SK-N-SH treated with all-trans-retinoic acid at 6 μM for 48 hours (cell line): Measurements from ENCODE around the gene SNU13.
"Not testable (repeated sequence)": the region's sequence is repeated elsewhere in the genome, so short reads cannot be mapped to it uniquely, and the experiment has no call there.

Source experiments
- ATAC-seq: fragments of 200-7000 bp; cut with Tn5 transposase; 3 replicates; pipeline ENCODE4 v1.9.1; 2020; ENCODE audit warnings: mild to moderate bottlenecking, moderate library complexity
- ARNTL ChIP-seq: fragments of 450-650 bp; formaldehyde crosslinking; IDR thresholded peaks from 2 replicates; pipeline ENCODE4 v1.5.0; 2020; ENCODE audit warnings: low read depth, mild to moderate bottlenecking, moderate library complexity, borderline replicate concordance
- CSDC2 ChIP-seq: fragments of 250-450 bp; sonication (Bioruptor Pico); IDR thresholded peaks from 2 replicates; pipeline ENCODE4 v1.5.0; 2020; ENCODE audit warnings: mild to moderate bottlenecking, moderate library complexity
- ESRRG ChIP-seq: fragments of 250-450 bp; sonication (Bioruptor Pico); IDR thresholded peaks from 2 replicates; pipeline ENCODE4 v1.6.1; 2021; ENCODE audit warnings: mild to moderate bottlenecking
- ISL1 ChIP-seq: fragments of 250-450 bp; sonication (Bioruptor Pico); IDR thresholded peaks from 2 replicates; pipeline ENCODE4 v2.1.2; 2022; ENCODE audit warnings: mild to moderate bottlenecking, moderate library complexity
- PPARA ChIP-seq: fragments of 250-450 bp; sonication (Bioruptor Pico); IDR thresholded peaks from 2 replicates; pipeline ENCODE4 v1.5.0; 2020; ENCODE audit warnings: mild to moderate bottlenecking, borderline replicate concordance
- RARB ChIP-seq: fragments of 250-450 bp; sonication (Bioruptor Pico); IDR thresholded peaks from 2 replicates; pipeline ENCODE4 v1.8.0; 2021; ENCODE audit warnings: mild to moderate bottlenecking, moderate library complexity
- SNAI2 ChIP-seq: fragments of 250-450 bp; sonication (Bioruptor Pico); IDR thresholded peaks from 2 replicates; pipeline ENCODE4 v1.5.0; 2020; ENCODE audit warnings: mild to moderate bottlenecking, moderate library complexity
- TCF4 ChIP-seq: fragments of 250-450 bp; sonication (Bioruptor Pico); IDR thresholded peaks from 2 replicates; pipeline ENCODE4 v1.8.0; 2021; ENCODE audit warnings: mild to moderate bottlenecking, moderate library complexity, borderline replicate concordance
- TOX ChIP-seq: fragments of 250-450 bp; sonication (Bioruptor Pico); IDR thresholded peaks from 2 replicates; pipeline ENCODE4 v1.8.0; 2021; ENCODE audit warnings: mild to moderate bottlenecking, moderate library complexity, borderline replicate concordance
- ZC3H10 ChIP-seq: fragments of 250-450 bp; sonication (Bioruptor Pico); IDR thresholded peaks from 2 replicates; pipeline ENCODE4 v1.5.1; 2021; ENCODE audit warnings: mild to moderate bottlenecking, moderate library complexity
- ZFP3 ChIP-seq: fragments of 250-450 bp; sonication (Bioruptor Pico); IDR thresholded peaks from 2 replicates; pipeline ENCODE4 v1.5.0; 2020; ENCODE audit warnings: mild to moderate bottlenecking, moderate library complexity
- ZFP30 ChIP-seq: fragments of 450-650 bp; formaldehyde crosslinking; IDR thresholded peaks from 2 replicates; pipeline ENCODE4 v1.5.0; 2022; ENCODE audit warnings: mild to moderate bottlenecking, moderate library complexity
- ZNF565 ChIP-seq: fragments of 450-650 bp; formaldehyde crosslinking; conservative IDR thresholded peaks from 2 replicates; pipeline ENCODE4 v1.5.0; 2020; ENCODE audit warnings: low read depth, mild to moderate bottlenecking, moderate library complexity
- ZNF70 ChIP-seq: fragments of 450-650 bp; formaldehyde crosslinking; IDR thresholded peaks from 2 replicates; pipeline ENCODE4 v1.5.0; 2020; ENCODE audit warnings: mild to moderate bottlenecking, moderate library complexity
- ZNF8 ChIP-seq: fragments of 450-650 bp; formaldehyde crosslinking; IDR thresholded peaks from 2 replicates; pipeline ENCODE4 v1.5.0; 2020; ENCODE audit warnings: mild to moderate bottlenecking, moderate library complexity
- TF ChIP-seq, protein P1 (sequence below): fragments of 250-450 bp; sonication (Bioruptor Pico); IDR thresholded peaks from 2 replicates; pipeline ENCODE4 v1.5.1; 2021; ENCODE audit warnings: mild to moderate bottlenecking, moderate library complexity
- TF ChIP-seq, protein P2 (sequence below): fragments of 250-450 bp; sonication (Bioruptor Pico); IDR thresholded peaks from 2 replicates; pipeline ENCODE4 v1.8.0; 2021; ENCODE audit warnings: low read depth, mild to moderate bottlenecking, moderate library complexity, borderline replicate concordance
- TF ChIP-seq, protein P3 (sequence below): fragments of 250-450 bp; sonication (Bioruptor Pico); IDR thresholded peaks from 2 replicates; pipeline ENCODE4 v1.5.1; 2020; ENCODE audit warnings: low read depth, mild to moderate bottlenecking, moderate library complexity

The SNU13 gene

DNA sequence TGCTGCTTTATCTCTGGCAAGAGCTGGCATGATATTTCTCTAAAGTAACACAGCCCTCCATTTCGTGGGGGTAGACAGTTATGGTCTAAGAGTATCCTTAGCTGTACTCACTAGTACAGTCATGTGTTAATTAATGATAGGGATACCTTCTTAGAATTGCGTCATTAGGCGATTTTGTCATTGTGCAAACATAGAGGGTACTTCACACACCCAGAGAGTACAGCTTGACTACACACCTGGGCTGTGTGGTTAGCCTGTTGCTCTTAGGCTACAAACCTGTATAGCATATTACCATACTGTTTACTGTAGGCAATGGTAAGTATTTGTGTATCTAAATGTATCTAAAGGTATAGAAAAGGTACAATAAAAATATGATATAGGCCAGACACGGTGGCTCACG is 50.5 kb downstream of the SNU13 start:
- no peak for TF ChIP-seq TCF4
- TF ChIP-seq SNAI2 (CRISPR knock-in tag) = no peak
- no peak for TF ChIP-seq PPARA
- no peak for TF ChIP-seq RARB (CRISPR knock-in tag)
- no peak for TF ChIP-seq ZNF70 (CRISPR knock-in tag)
- no peak for TF ChIP-seq ZC3H10 (CRISPR knock-in tag)
- no peak for TF ChIP-seq ZFP30 (CRISPR knock-in tag)
- TF ChIP-seq ZNF565 (CRISPR knock-in tag) = no peak
- no peak for TF ChIP-seq TOX
- no peak for TF ChIP-seq ISL1 (CRISPR knock-in tag)
- no peak for TF ChIP-seq ARNTL (CRISPR knock-in tag)
- TF ChIP-seq, protein P1, sequence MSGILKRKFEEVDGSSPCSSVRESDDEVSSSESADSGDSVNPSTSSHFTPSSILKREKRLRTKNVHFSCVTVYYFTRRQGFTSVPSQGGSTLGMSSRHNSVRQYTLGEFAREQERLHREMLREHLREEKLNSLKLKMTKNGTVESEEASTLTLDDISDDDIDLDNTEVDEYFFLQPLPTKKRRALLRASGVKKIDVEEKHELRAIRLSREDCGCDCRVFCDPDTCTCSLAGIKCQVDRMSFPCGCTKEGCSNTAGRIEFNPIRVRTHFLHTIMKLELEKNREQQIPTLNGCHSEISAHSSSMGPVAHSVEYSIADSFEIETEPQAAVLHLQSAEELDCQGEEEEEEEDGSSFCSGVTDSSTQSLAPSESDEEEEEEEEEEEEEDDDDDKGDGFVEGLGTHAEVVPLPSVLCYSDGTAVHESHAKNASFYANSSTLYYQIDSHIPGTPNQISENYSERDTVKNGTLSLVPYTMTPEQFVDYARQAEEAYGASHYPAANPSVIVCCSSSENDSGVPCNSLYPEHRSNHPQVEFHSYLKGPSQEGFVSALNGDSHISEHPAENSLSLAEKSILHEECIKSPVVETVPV = no peak
- TF ChIP-seq ESRRG (CRISPR knock-in tag) = no peak
- TF ChIP-seq ZFP3 = no peak
- no peak for TF ChIP-seq ZNF8 (CRISPR knock-in tag)
- no peak for TF ChIP-seq CSDC2 (CRISPR knock-in tag)
- TF ChIP-seq, protein P2, sequence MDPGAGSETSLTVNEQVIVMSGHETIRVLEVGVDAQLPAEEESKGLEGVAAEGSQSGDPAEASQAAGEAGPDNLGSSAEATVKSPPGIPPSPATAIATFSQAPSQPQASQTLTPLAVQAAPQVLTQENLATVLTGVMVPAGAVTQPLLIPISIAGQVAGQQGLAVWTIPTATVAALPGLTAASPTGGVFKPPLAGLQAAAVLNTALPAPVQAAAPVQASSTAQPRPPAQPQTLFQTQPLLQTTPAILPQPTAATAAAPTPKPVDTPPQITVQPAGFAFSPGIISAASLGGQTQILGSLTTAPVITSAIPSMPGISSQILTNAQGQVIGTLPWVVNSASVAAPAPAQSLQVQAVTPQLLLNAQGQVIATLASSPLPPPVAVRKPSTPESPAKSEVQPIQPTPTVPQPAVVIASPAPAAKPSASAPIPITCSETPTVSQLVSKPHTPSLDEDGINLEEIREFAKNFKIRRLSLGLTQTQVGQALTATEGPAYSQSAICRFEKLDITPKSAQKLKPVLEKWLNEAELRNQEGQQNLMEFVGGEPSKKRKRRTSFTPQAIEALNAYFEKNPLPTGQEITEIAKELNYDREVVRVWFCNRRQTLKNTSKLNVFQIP = no peak
- no peak for ATAC-seq

DNA sequence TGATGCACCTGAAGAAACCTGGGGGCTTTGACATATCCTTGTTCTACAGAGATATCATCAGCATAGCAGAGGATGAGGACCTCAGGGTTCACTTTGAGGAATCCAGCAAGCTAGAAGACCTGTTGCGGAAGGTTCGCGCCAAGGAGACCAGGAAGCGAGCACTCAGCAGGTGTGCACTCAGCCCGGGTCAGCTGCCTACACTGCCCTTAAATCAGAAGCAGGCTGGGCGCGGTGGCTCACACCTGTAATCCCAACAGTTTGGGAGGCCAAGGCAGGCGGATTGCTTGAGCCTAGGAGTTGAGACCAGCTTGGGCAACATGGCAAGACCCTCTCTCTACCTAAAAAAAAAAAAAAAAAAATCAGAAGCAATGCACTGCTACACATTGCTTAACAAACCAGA is 51.0 kb downstream of the SNU13 start:
- not testable (repeated sequence) for ATAC-seq

DNA sequence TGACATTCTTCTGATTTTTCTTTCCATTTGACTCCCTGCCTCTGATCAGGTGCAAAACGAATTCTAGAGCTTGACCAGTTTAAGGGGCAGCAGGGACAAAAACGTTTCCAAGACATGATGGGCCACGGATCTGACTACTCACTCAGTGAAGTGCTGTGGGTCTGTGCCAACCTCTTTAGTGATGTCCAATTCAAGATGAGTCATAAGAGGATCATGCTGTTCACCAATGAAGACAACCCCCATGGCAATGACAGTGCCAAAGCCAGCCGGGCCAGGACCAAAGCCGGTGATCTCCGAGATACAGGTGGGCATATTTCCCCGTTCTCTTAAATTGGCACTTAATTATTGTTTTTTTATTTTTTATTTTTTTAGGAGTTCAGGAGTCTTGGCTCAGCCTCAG is 52.2 kb downstream of the SNU13 start:
- TF ChIP-seq ARNTL (CRISPR knock-in tag) = no peak
- TF ChIP-seq, protein P1 = no peak
- TF ChIP-seq ZC3H10 (CRISPR knock-in tag) = no peak
- TF ChIP-seq ZNF8 (CRISPR knock-in tag) = no peak
- TF ChIP-seq, all 23 proteins: peak for 0
- peak; percentile 78 for ATAC-seq

DNA sequence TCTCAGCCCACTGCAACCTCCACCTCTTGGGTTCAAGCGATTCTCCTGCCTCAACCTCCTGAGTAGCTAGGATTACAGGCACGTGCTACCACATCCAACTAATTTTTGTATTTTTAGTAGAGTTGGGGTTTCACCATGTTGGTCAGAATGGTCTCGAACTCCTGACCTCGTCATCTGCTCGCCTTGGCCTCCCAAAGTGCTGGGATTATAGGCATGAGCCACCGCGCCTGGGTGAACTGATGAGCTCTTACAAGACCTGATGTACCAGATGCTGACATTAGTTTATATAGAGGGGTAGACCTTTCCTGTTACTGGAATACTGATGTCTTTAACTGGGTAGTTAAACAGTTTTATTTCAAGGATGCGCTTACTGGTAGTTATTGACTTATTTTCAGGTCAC is 54.1 kb downstream of the SNU13 start:
- not testable (repeated sequence) for ATAC-seq

DNA sequence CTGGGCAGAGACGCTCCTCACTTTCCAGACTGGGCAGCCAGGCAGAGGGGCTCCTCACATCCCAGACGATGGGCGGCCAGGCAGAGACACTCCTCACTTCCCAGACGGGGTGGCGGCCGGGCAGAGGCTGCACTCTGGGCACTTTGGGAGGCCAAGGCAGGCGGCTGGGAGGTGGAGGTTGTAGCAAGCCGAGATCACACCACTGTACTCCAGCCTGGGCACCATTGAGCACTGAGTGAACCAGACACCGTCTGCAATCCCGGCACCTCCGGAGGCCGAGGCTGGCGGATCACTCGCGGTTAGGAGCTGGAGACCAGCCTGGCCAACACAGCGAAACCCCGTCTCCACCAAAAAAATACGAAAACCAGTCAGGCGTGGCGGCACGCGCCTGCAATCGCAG is 57.1 kb downstream of the SNU13 start:
- not testable (repeated sequence) for ATAC-seq

DNA sequence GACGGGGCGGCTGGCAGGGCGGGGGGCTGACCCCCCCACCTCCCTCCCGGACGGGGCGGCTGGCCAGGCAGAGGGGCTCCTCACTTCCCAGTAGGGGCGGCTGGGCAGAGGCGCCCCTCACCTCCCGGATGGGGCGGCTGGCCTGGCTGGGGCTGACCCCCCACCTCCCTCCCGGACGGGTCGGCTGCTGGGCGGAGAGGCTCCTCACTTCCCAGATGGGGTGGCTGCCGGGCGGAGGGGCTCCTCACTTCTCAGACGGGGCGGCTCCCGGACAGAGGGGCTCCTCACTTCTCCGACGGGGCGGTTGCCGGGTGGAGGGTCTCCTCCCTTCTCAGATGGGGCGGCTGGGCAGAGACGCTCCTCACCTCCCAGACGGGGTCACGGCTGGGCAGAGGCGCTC is 57.6 kb downstream of the SNU13 start:
- ATAC-seq = not testable (repeated sequence)

DNA sequence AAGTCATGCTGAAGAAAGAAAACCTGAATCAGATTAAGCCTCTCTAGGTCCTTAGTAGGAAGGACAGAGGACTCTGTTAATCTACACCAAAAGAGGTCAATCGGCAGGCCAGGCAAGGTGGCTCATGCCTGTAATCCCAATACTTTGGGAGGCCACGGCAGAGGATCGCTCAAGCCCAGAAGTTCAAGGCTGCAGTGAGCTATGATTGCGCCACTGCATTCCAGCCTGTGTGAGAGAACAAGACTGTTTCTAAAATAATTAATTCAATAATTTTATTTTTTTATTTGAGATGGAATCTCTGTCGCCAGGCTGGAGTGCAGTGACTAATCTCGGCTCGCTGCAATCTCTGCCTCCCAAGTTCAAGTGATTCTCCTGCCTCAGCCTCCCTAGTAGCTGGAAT is 63.1 kb downstream of the SNU13 start:
- ATAC-seq = no peak
- TF ChIP-seq, protein P2 = no peak
- no peak for TF ChIP-seq RARB (CRISPR knock-in tag)
- TF ChIP-seq, protein P3, sequence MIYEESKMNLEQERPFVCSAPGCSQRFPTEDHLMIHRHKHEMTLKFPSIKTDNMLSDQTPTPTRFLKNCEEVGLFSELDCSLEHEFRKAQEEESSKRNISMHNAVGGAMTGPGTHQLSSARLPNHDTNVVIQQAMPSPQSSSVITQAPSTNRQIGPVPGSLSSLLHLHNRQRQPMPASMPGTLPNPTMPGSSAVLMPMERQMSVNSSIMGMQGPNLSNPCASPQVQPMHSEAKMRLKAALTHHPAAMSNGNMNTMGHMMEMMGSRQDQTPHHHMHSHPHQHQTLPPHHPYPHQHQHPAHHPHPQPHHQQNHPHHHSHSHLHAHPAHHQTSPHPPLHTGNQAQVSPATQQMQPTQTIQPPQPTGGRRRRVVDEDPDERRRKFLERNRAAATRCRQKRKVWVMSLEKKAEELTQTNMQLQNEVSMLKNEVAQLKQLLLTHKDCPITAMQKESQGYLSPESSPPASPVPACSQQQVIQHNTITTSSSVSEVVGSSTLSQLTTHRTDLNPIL (CRISPR knock-in tag) = no peak
